Panc1 (cell line): ENCODE results near the gene WDR46.

ENCODE experiments used
- CTCF ChIP-seq: fragments of 450-650 bp; IDR thresholded peaks from 2 replicates; pipeline ENCODE4 v1.5.1; 2017; ENCODE audit warnings: mild to moderate bottlenecking
- POLR2AphosphoS5 ChIP-seq: IDR thresholded peaks from 2 replicates; pipeline ENCODE4 v1.6.1; 2012; ENCODE audit warnings: mild to moderate bottlenecking, low read depth, low read length, moderate library complexity
- SIN3A ChIP-seq: IDR thresholded peaks from 2 replicates; pipeline ENCODE4 v1.6.1; 2012; ENCODE audit warnings: low read depth, mild to moderate bottlenecking, low read length, moderate library complexity, borderline replicate concordance; ENCODE audit not compliant: insufficient read depth

- TF ChIP-seq CTCF (peak; percentile 95), POLR2AphosphoS5 (0 out of 2 replicates have a peak, but pooled peaks have one; percentile 36), SIN3A (0 out of 2 replicates have a peak, but pooled peaks have one; percentile 77)
These were observed 40.9 kb downstream of the WDR46 start for GRCh38 chr6:33247977-33248642.
